Raji (cell line): ENCODE results near the gene LENG1.

Experiments used
- POLR2A ChIP-seq: IDR thresholded peaks from 2 replicates; pipeline ENCODE4 v1.6.1; 2011; ENCODE audit warnings: low read depth, low read length, control low read depth; ENCODE audit not compliant: insufficient read depth

The LENG1 gene

DNA sequence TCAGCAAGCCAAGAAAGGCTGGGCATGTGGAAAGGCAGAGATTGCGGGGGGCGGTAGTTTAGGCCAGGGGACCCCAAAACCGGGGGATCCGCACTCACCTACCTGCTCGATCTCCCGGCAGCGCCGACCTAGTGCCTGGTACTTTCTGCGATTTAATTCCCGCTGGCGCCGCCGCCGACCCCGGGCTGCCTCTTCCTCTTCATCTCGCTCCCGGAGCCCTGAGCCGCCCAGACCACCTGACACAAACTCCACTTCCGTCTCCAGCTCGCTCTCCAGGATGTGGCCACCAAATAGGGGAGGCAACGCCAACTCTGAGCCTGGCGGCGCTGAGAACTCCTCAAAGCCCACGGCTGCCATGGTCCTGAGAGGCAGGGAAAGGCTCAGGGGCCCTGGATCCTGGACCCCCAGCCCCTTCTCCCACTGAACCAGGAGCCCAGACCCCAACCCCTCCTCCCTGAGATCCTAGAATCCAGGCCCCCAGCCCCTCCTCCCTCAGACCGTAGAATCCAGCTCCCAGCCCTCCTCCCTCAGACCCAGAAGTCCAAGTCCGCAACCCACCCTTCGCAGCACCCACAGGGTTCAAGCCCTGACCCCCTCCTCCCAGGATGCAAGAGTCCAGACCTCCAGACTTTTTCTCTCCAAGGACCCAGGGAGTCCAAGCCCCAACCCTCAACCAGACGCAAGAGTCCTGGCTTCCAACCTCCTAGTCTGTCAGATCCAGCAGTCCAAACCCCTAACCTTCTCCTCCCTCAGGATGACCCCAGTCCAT, 45.0 kb downstream of the LENG1 start:
- no peak for TF ChIP-seq POLR2A

DNA sequence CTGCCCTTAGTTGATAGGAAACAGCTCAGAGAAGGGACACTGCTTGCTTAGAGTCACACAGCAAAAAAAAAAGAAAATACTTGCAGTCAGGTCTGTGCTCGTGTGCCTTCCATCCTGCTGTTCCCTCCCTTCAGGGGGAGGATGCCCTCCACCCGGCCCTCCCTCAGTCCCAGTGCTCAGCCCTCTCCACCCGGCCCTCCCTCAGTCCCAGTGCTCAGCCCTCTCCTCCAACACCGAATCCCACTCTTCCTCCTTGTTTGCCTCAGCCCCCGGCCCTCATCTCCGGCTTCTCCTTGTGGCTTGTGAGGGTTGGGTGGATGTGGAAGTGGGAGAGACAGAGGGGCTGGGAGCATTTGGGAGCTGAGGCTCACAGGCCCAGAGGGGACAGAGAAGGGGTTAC, 49.9 kb downstream of the LENG1 start:
- no peak for TF ChIP-seq POLR2A

- TF ChIP-seq POLR2A: no peak
These were observed 51.0 kb downstream of the LENG1 start for GRCh38 chr19:54108496-54108895.

DNA sequence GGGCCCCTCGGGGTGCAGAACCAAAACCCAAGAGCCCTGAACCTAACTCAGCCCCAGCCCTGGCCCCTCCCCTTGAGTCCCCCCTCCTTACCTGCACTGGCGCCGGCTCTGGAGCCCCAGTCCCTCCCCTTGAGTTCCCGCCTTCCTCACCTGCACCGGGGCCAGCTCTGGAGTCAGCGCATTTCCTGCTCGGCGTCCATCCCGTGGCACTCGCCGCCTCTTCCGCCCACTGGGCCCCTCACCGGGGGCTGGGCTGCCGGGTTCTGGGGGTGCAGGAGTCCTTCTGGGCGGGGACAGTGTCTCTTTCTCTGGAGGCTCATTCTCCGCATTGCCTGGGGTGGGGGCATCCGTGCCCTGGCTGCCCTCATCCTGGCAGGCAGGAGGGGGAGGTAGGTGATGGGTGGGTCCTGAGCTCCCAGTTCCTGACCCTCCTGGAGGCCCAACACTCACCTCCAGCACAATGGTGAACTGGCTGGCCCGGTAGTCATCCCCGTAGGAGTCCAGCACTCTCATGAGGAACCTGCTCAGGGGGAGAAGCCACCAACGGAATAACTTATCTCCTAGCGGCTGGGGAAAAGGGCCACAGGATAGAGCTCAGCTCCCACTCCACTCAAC, 51.5 kb downstream of the LENG1 start:
- TF ChIP-seq POLR2A: no peak

- TF ChIP-seq POLR2A: no peak
These were observed 52.8 kb downstream of the LENG1 start for GRCh38 chr19:54106716-54107115.

GRCh38 chr19:54105796-54106195, 53.7 kb downstream of the LENG1 start:
- TF ChIP-seq POLR2A: no peak
